Osteocyte (in vitro differentiated cells): ENCODE data around the gene HUNK. TPM values are rescaled to one million over a fixed set of nuclear protein-coding genes. Genes with fewer than 3 reads are reported as not detected.

Experiments used
- DNase-seq: peaks from one replicate; pipeline ENCODE4 v3.0.0; 2021; ENCODE audit warnings: mixed read lengths; ENCODE audit not compliant: unreplicated experiment; ENCODE audit errors: extremely low spot score
- H3K27ac Mint-ChIP-seq: one replicate; pipeline ENCODE4 v1.8.0; 2021; ENCODE audit warnings: mild to moderate bottlenecking, mixed read lengths; ENCODE audit not compliant: unreplicated experiment
- H3K27me3 Mint-ChIP-seq: one replicate; pipeline ENCODE4 v1.8.0; 2021; ENCODE audit warnings: mixed read lengths; ENCODE audit not compliant: unreplicated experiment
- H3K36me3 Mint-ChIP-seq: one replicate; pipeline ENCODE4 v1.8.0; 2021; ENCODE audit warnings: mixed read lengths; ENCODE audit not compliant: unreplicated experiment
- H3K4me1 Mint-ChIP-seq: one replicate; pipeline ENCODE4 v1.8.0; 2021; ENCODE audit warnings: mixed read lengths; ENCODE audit not compliant: unreplicated experiment
- H3K4me3 Mint-ChIP-seq: one replicate; pipeline ENCODE4 v1.8.0; 2021; ENCODE audit warnings: mild to moderate bottlenecking, moderate library complexity, mixed read lengths; ENCODE audit not compliant: unreplicated experiment
- H3K9me3 Mint-ChIP-seq: one replicate; pipeline ENCODE4 v1.8.0; 2021; ENCODE audit warnings: mixed read lengths; ENCODE audit not compliant: unreplicated experiment
- CTCF ChIP-seq: fragments of 200-600 bp; sonication (generic); IDR thresholded peaks from 2 replicates; pipeline ENCODE4 v1.5.0; 2021; ENCODE audit warnings: antibody characterized with exemption, mild to moderate bottlenecking, moderate library complexity
- total RNA-seq: library from RNA; stranded (reverse); gene quantifications from 2 replicates; pipeline ENCODE4 v1.2.1, GENCODE V29; 2021

The HUNK gene
- total RNA-seq, 1 donor from 2014 or later = 0.83 TPM

- H3K27me3 Mint-ChIP-seq = no peaks in the 10 kb centered on the region
- H3K36me3 Mint-ChIP-seq = no peaks in the 10 kb centered on the region
- peaks cover 6% of the 10 kb centered on the region for H3K4me1 Mint-ChIP-seq
- DNase-seq = no peak
- no peaks in the 10 kb centered on the region for H3K9me3 Mint-ChIP-seq
- no peak overlapping the region for H3K27ac Mint-ChIP-seq
- no peak overlapping the region for H3K4me3 Mint-ChIP-seq
- no peak for TF ChIP-seq CTCF
Measured at GRCh38 chr21:31879911-31880310, 7.1 kb downstream of the HUNK start.

DNA sequence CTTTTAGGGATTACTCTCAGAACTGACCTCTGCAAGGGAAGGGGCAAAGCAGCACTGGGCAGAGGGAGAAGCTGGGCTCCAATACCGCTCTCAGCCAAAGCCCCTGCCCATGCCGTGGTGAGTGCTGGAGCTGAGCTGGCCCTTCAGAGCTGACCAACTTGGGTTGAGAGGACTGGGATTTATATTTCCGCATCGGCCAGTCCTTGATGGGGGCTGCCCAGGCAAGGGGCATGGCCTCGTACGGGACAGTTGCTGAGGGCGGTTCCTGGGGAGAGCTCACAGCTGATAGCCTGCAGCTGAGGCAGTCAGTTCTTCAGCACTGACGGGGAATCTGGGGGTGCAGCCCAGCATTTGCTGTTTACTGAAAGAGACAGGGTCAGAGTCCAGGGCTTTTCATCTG lies 8.0 kb downstream of the HUNK start:
- no peaks in the 10 kb centered on the region for H3K9me3 Mint-ChIP-seq
- no peak for DNase-seq
- no peaks in the 10 kb centered on the region for H3K4me1 Mint-ChIP-seq
- H3K36me3 Mint-ChIP-seq = no peaks in the 10 kb centered on the region
- no peak overlapping the region for H3K4me3 Mint-ChIP-seq
- no peak for TF ChIP-seq CTCF
- no peaks in the 10 kb centered on the region for H3K27me3 Mint-ChIP-seq
- H3K27ac Mint-ChIP-seq = no peak overlapping the region

GRCh38 chr21:31882711-31883110 lies 9.9 kb downstream of the HUNK start:
- Mint-ChIP-seq H3K27ac (no peak overlapping the region), H3K4me3 (no peak overlapping the region), H3K4me1 (no peaks in the 10 kb centered on the region), H3K27me3 (no peaks in the 10 kb centered on the region), H3K9me3 (no peaks in the 10 kb centered on the region), H3K36me3 (no peaks in the 10 kb centered on the region)
- no peak for DNase-seq
- TF ChIP-seq CTCF = no peak

GRCh38 chr21:31885146-31885545 lies 12.3 kb downstream of the HUNK start:
- H3K27me3 Mint-ChIP-seq = no peaks in the 10 kb centered on the region
- H3K4me3 Mint-ChIP-seq = no peak overlapping the region
- no peak overlapping the region for H3K27ac Mint-ChIP-seq
- TF ChIP-seq CTCF = no peak
- DNase-seq = no peak
- H3K9me3 Mint-ChIP-seq = no peaks in the 10 kb centered on the region
- H3K36me3 Mint-ChIP-seq = no peaks in the 10 kb centered on the region
- peaks cover 10% of the 10 kb centered on the region for H3K4me1 Mint-ChIP-seq

GRCh38 chr21:31886915-31887314 lies 14.1 kb downstream of the HUNK start:
- TF ChIP-seq CTCF = no peak
- Mint-ChIP-seq H3K4me1 (peaks cover 13% of the 10 kb centered on the region), H3K36me3 (no peaks in the 10 kb centered on the region), H3K4me3 (no peak overlapping the region), H3K9me3 (no peaks in the 10 kb centered on the region), H3K27ac (no peak overlapping the region), H3K27me3 (no peaks in the 10 kb centered on the region)
- no peak for DNase-seq
